ENCODE results near the gene UBAC1. TPM values are rescaled to one million over a fixed set of nuclear protein-coding genes. Genes with fewer than 3 reads are reported as not detected.

UBAC1 gene
- total and polyA plus RNA-seq, 4 donors: 37.8 to 49.5 (median 39.7) TPM

DNA sequence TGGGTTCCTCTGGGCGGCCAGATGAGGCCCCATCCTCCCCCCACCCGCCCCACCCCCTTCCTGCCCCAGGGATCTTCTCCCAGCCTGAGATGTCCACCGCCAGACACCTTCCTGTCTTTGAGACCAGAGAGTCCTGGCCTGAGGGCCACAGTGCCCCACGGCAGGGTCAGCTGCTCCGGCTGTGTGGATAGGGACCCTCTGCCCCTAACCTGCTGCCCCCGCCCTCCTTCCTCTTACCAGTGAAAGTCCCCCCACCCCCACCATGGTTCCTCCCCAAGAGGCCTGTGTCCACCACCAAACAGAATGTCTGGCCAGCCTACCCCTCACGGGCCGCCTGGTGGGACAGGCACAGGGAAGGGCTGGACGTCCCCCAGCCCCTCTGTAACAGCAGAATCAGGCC, 43.0 kb upstream of the UBAC1 start:
- H3K9me3 ChIP-seq (ENCODE audit: control insufficient read depth in 4 of 4, insufficient read depth in 3 of 4, low read length in 3 of 4): no peaks in the 10 kb centered on the region
- no peak overlapping the region for H3K27ac ChIP-seq (ENCODE audit: low read depth in 1 of 2, low read length in 1 of 2)
- no peak for ATAC-seq (ENCODE audit: insufficient read depth, low FRiP score)
- no peak overlapping the region for H3K4me3 ChIP-seq
- H3K27me3 ChIP-seq (ENCODE audit: control insufficient read depth in 3 of 3, insufficient read depth in 3 of 3, low read length in 2 of 3): no peaks in the 10 kb centered on the region
- WGBS, 2 donors: 77 to 84% methylated on average over 7 to 9 of the region's 9 CpGs
- TF ChIP-seq, protein P1, sequence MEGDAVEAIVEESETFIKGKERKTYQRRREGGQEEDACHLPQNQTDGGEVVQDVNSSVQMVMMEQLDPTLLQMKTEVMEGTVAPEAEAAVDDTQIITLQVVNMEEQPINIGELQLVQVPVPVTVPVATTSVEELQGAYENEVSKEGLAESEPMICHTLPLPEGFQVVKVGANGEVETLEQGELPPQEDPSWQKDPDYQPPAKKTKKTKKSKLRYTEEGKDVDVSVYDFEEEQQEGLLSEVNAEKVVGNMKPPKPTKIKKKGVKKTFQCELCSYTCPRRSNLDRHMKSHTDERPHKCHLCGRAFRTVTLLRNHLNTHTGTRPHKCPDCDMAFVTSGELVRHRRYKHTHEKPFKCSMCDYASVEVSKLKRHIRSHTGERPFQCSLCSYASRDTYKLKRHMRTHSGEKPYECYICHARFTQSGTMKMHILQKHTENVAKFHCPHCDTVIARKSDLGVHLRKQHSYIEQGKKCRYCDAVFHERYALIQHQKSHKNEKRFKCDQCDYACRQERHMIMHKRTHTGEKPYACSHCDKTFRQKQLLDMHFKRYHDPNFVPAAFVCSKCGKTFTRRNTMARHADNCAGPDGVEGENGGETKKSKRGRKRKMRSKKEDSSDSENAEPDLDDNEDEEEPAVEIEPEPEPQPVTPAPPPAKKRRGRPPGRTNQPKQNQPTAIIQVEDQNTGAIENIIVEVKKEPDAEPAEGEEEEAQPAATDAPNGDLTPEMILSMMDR (IDR thresholded peaks at IDR 0.05; ENCODE audit: control extremely low read depth, extremely low read depth): no peak
- peaks cover 2 to 30% (median 23%) of the 10 kb centered on the region in 5 donors for H3K4me1 ChIP-seq (ENCODE audit: control insufficient read depth in 5 of 5, insufficient read depth in 5 of 5, low read length in 5 of 5)
- DNase-seq: no peak
- peaks cover 0 to 7% (median 0%) of the 10 kb centered on the region in 4 donors for H3K36me3 ChIP-seq (ENCODE audit: control insufficient read depth in 4 of 4, insufficient read depth in 4 of 4, low read length in 4 of 4)
- H3K9ac ChIP-seq (ENCODE audit: insufficient read depth in 1 of 2, low read length in 2 of 2): no peak overlapping the region

DNA sequence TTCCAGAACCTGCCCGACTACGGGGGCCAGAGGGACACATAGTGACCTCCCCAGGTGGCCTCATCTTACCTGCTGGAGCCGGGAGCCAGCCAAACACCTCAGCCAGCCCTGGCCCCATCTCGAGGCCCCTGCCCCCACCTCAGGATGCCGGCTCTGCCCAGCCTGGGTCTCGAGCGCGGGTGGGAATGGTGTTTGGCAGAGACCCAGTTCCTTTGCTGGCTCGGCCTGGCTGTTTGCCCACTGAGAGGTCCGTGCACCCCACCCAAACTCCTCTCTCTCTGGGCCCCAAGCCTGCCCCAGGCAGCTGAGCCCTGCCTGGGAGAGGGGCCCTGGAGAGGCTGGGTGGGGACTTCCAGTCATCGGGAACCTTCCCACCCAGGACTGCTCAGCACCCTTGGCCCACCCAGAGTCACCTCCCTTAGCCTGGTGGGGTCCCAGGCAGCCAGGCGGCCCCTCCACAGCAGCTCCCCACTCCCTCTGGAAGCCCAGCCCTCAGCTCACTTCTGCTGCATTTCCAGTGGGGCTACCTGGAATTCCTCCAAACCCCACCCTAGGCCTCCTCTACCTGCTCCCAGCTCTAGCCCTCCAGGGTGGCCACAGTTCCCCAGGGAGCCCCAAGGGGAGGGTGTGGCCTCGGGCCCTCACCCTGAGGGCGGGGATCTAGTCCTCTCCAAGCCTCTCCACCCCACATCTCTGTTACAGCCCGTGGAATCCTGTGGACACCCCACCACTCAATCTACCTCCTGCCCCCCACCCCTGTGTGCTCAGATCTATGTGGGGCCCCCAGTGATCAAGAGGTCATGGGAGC, 42.4 kb upstream of the UBAC1 start:
- 27 to 58% methylated on average over 15 of the region's 15 CpGs for WGBS, 2 donors

DNA sequence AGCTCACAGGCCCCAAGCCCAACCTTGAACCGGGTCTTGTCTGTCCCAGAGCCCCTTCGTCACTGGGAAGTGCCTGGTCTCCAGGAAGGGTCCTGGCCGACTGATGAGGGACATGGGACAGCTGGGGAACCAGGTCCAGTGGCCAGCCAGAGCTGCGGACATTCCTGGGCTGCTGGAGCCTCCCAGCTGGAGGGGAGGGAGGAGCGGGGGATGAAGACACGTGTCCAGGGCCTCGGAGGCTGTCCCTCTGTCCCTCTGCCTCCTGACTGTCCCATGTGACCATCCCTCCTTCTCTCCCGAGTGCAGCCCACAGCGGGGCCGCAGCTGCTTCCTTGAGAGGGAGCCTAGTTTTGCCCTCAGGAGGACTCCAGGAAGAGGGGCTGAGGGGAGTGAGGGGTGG, 41.7 kb upstream of the UBAC1 start:
- H3K36me3 ChIP-seq (ENCODE audit: control insufficient read depth in 4 of 4, insufficient read depth in 4 of 4, low read length in 4 of 4): peaks cover 0 to 4% (median 0%) of the 10 kb centered on the region in 4 donors
- TF ChIP-seq, protein P1 (IDR thresholded peaks at IDR 0.05; ENCODE audit: control extremely low read depth, extremely low read depth): no peak
- H3K9me3 ChIP-seq (ENCODE audit: control insufficient read depth in 4 of 4, insufficient read depth in 3 of 4, low read length in 3 of 4): no peaks in the 10 kb centered on the region
- ATAC-seq (ENCODE audit: insufficient read depth, low FRiP score): no peak
- H3K4me3 ChIP-seq: no peak overlapping the region
- H3K27me3 ChIP-seq (ENCODE audit: control insufficient read depth in 3 of 3, insufficient read depth in 3 of 3, low read length in 2 of 3): no peaks in the 10 kb centered on the region
- no peak overlapping the region for H3K9ac ChIP-seq (ENCODE audit: insufficient read depth in 1 of 2, low read length in 2 of 2)
- no peak overlapping the region for H3K27ac ChIP-seq (ENCODE audit: low read depth in 1 of 2, low read length in 1 of 2)
- peak; percentile 79 to 83 (median 80) for DNase-seq
- peaks cover 2 to 30% (median 19%) of the 10 kb centered on the region in 5 donors for H3K4me1 ChIP-seq (ENCODE audit: control insufficient read depth in 5 of 5, insufficient read depth in 5 of 5, low read length in 5 of 5)
- WGBS, 2 donors: 44 to 51% methylated on average over 10 of the region's 10 CpGs

More for the DNA sequence above, 42.4 kb upstream of the UBAC1 start:
- DNase-seq (peak in 2 of 3 donors; percentile 45 to 47), ATAC-seq (ENCODE audit: insufficient read depth, low FRiP score) (no peak)
- Histone ChIP-seq H3K4me1 (ENCODE audit: control insufficient read depth in 5 of 5, insufficient read depth in 5 of 5, low read length in 5 of 5) (peaks cover 2 to 30% (median 19%) of the 10 kb centered on the region in 5 donors), H3K9ac (ENCODE audit: insufficient read depth in 1 of 2, low read length in 2 of 2) (no peak overlapping the region), H3K9me3 (ENCODE audit: control insufficient read depth in 4 of 4, insufficient read depth in 3 of 4, low read length in 3 of 4) (no peaks in the 10 kb centered on the region), H3K27ac (ENCODE audit: low read depth in 1 of 2, low read length in 1 of 2) (peak overlapping the region in 1 of 2 donors; percentile 47), H3K4me3 (no peak overlapping the region), H3K36me3 (ENCODE audit: control insufficient read depth in 4 of 4, insufficient read depth in 4 of 4, low read length in 4 of 4) (peaks cover 0 to 5% (median 0%) of the 10 kb centered on the region in 4 donors), H3K27me3 (ENCODE audit: control insufficient read depth in 3 of 3, insufficient read depth in 3 of 3, low read length in 2 of 3) (no peaks in the 10 kb centered on the region)
- TF ChIP-seq, protein P1 (IDR thresholded peaks at IDR 0.05; ENCODE audit: control extremely low read depth, extremely low read depth): no peak

Measured in lung (tissue), 12 donors.